H1 (cell line): Measurements from ENCODE around the gene BBC3. TPM values are rescaled to one million over a fixed set of nuclear protein-coding genes. Genes with fewer than 3 reads are reported as not detected.

Experiments used
- ASH2L ChIP-seq: fragments of 200-600, 300-600 bp; sonication (generic); IDR thresholded peaks from one replicate; pipeline ENCODE4 v1.7.1; 2017; ENCODE audit warnings: low read length
- BACH1 ChIP-seq: IDR thresholded peaks from 2 replicates; pipeline ENCODE4 v1.6.1; 2012; ENCODE audit warnings: low read length, improper control_type of control experiment
- CBX8 ChIP-seq: fragments of 300-800, 300-1000 bp; sonication (generic); IDR thresholded peaks from 2 replicates; pipeline ENCODE4 v1.7.1; 2016; ENCODE audit warnings: low read depth, low read length, borderline replicate concordance
- CHD1 ChIP-seq: IDR thresholded peaks from 2 replicates; pipeline ENCODE4 v1.6.1; 2012; ENCODE audit warnings: low read depth, low read length, improper control_type of control experiment
- CREB1 ChIP-seq: IDR thresholded peaks from 2 replicates; pipeline ENCODE4 v1.6.1; 2012; ENCODE audit warnings: inconsistent platforms
- EGR1 ChIP-seq: IDR thresholded peaks from 2 replicates; pipeline ENCODE4 v1.6.1; 2011; ENCODE audit warnings: low read depth, low read length, borderline replicate concordance
- EZH2 ChIP-seq: fragments of 200-600 bp; sonication (generic); IDR thresholded peaks from 2 replicates; pipeline ENCODE4 v1.7.1; 2012; ENCODE audit warnings: low read depth, mild to moderate bottlenecking, moderate library complexity, low read length, inconsistent platforms; ENCODE audit not compliant: severe bottlenecking
- HDAC6 ChIP-seq: IDR thresholded peaks from one replicate; pipeline ENCODE4 v1.7.1; 2012; ENCODE audit warnings: low read depth, mild to moderate bottlenecking, inconsistent platforms, low read length, moderate library complexity
- JUND ChIP-seq: IDR thresholded peaks from 2 replicates; pipeline ENCODE4 v1.6.1; 2011; ENCODE audit warnings: mild to moderate bottlenecking, improper control_type of control experiment, low read length
- KDM4A ChIP-seq: IDR thresholded peaks from one replicate; pipeline ENCODE4 v1.7.1; 2012; ENCODE audit warnings: low read depth, mild to moderate bottlenecking, moderate library complexity, low read length, inconsistent platforms; ENCODE audit not compliant: severe bottlenecking
- KDM5A ChIP-seq: fragments of 200-600 bp; IDR thresholded peaks from 2 replicates; pipeline ENCODE4 v1.7.1; 2012; ENCODE audit warnings: mild to moderate bottlenecking, low read length, inconsistent platforms, mixed read lengths
- MAFK ChIP-seq: IDR thresholded peaks from 2 replicates; pipeline ENCODE4 v1.6.1; 2012; ENCODE audit warnings: low read depth, mild to moderate bottlenecking, improper control_type of control experiment, low read length
- MAX ChIP-seq: IDR thresholded peaks from 2 replicates; pipeline ENCODE4 v1.6.1; 2012; ENCODE audit warnings: inconsistent platforms
- PHF8 ChIP-seq: fragments of 200-600 bp; sonication (generic); conservative IDR thresholded peaks from 2 replicates; pipeline ENCODE4 v1.7.1; 2012; ENCODE audit warnings: low read depth, mild to moderate bottlenecking, inconsistent platforms, low read length, moderate library complexity
- POLR2A ChIP-seq, 2 experiments: IDR thresholded peaks; 1 replicate in 1 of 2; 2 replicates in 1 of 2; pipeline ENCODE4 v1.6.1; 2011; ENCODE audit warnings: low read depth in 2 of 2, low read length in 2 of 2, mild to moderate bottlenecking in 2 of 2; ENCODE audit errors: control extremely low read depth in 1 of 2
- POLR2AphosphoS5 ChIP-seq: IDR thresholded peaks from 2 replicates; pipeline ENCODE4 v1.6.1; 2011; ENCODE audit warnings: low read depth, low read length
- SIX5 ChIP-seq: IDR thresholded peaks from 2 replicates; pipeline ENCODE4 v1.6.1; 2011; ENCODE audit warnings: mild to moderate bottlenecking, low read depth, low read length
- SP1 ChIP-seq: IDR thresholded peaks from 2 replicates; pipeline ENCODE4 v1.6.1; 2011; ENCODE audit warnings: low read depth, low read length
- SUZ12 ChIP-seq: fragments of 200-600 bp; sonication (generic); IDR thresholded peaks from 2 replicates; pipeline ENCODE4 v1.6.1; 2012; ENCODE audit warnings: mild to moderate bottlenecking, inconsistent platforms, low read length, moderate library complexity, mixed read lengths
- TAF1 ChIP-seq: IDR thresholded peaks from 2 replicates; pipeline ENCODE4 v1.6.1; 2011; ENCODE audit warnings: mild to moderate bottlenecking, low read depth, low read length
- YY1 ChIP-seq: IDR thresholded peaks from 2 replicates; pipeline ENCODE4 v1.6.1; 2011; ENCODE audit warnings: low read depth, mild to moderate bottlenecking, low read length
- ZNF274 ChIP-seq: IDR thresholded peaks from 2 replicates; pipeline ENCODE4 v1.7.0; 2012; ENCODE audit warnings: low read length, borderline replicate concordance; ENCODE audit errors: extremely low read depth
- polyA plus RNA-seq, 7 experiments: library from polyadenylated mRNA; depleted of rRNA in 3 of 7; stranded (reverse) in 5 of 7; unstranded in 2 of 7; fragments of >200 nt in 5 of 7; fragments of 200-250 nt in 2 of 7; gene quantifications; 1 replicate in 5 of 7; 2 replicates in 1 of 7; 4 replicates in 1 of 7; pipeline versions ENCODE4 v1.2.1 to v1.2.3, GENCODE V29; 2011 to 2013; ENCODE audit warnings: missing spikeins in 2 of 7, mixed read lengths in 2 of 7
- total RNA-seq: library from RNA; stranded (reverse); fragmentation: NEBNext Ultra II Directional; extraction: Animal tissue kit (Norgen Biotek cat#: 25700); gene quantifications from 2 replicates; pipeline ENCODE4 v1.2.1, GENCODE V29; 2021
- TF ChIP-seq, protein P1 (sequence below): IDR thresholded peaks from 2 replicates; pipeline ENCODE4 v1.6.1; 2012; ENCODE audit warnings: low read length, inconsistent platforms
- TF ChIP-seq, protein P2 (sequence below): IDR thresholded peaks from 2 replicates; pipeline ENCODE4 v1.6.1; 2012; ENCODE audit warnings: inconsistent platforms

BBC3 gene
- total and polyA plus RNA-seq, 2 of the 8 experiments (the other 6 are each of a cell fraction or from before 2014, with no cell fraction given), result 13.2 to 21.6 TPM

GRCh38 chr19:47225746-47226425, 5.1 kb downstream of the BBC3 start (continued):
- TF ChIP-seq, protein P1, sequence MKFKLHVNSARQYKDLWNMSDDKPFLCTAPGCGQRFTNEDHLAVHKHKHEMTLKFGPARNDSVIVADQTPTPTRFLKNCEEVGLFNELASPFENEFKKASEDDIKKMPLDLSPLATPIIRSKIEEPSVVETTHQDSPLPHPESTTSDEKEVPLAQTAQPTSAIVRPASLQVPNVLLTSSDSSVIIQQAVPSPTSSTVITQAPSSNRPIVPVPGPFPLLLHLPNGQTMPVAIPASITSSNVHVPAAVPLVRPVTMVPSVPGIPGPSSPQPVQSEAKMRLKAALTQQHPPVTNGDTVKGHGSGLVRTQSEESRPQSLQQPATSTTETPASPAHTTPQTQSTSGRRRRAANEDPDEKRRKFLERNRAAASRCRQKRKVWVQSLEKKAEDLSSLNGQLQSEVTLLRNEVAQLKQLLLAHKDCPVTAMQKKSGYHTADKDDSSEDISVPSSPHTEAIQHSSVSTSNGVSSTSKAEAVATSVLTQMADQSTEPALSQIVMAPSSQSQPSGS, result 0 out of 2 replicates have a peak, but pooled peaks have one; percentile 31
- TF ChIP-seq SUZ12 (no peak), SIX5 (no peak), MAFK (peak; percentile 49; the same call in 1 of the 2 replicates), POLR2AphosphoS5 (peak; percentile 95), CREB1 (peak; percentile 68; the same call in 1 of the 2 replicates), EZH2 (no peak), PHF8 (peak; percentile 76), SP1 (peak; percentile 63), JUND (peak; percentile 93), POLR2A (IDR thresholded peaks at IDR 0.05; ENCODE audit: control extremely low read depth in 1 of 2, low read depth in 2 of 2, low read length in 2 of 2) (peak; percentile 98 to 100), EGR1 (0 out of 2 replicates have a peak, but pooled peaks have one; percentile 29), YY1 (0 out of 2 replicates have a peak, but pooled peaks have one; percentile 2), KDM4A (peak; percentile 44), TAF1 (peak; percentile 99), BACH1 (peak; percentile 75), ASH2L (peak; percentile 54), HDAC6 (no peak), ZNF274 (no peak), MAX (no peak), CHD1 (no peak), KDM5A (no peak), CBX8 (no peak)
- TF ChIP-seq, protein P2, sequence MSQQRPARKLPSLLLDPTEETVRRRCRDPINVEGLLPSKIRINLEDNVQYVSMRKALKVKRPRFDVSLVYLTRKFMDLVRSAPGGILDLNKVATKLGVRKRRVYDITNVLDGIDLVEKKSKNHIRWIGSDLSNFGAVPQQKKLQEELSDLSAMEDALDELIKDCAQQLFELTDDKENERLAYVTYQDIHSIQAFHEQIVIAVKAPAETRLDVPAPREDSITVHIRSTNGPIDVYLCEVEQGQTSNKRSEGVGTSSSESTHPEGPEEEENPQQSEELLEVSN, result no peak
